AG09319 (cell line): ENCODE results near the gene NLRP3.
"Not testable (repeated sequence)": the region's sequence is repeated elsewhere in the genome, so short reads cannot be mapped to it uniquely, and the experiment has no call there.

Experiments used
- DNase-seq: peaks from one replicate; pipeline ENCODE4 v3.0.0-alpha.2; 2010; ENCODE audit warnings: low read depth; ENCODE audit errors: extremely low read depth
- CTCF ChIP-seq: IDR thresholded peaks from 2 replicates; pipeline ENCODE4 v1.5.1; 2011; ENCODE audit warnings: low read depth, mild to moderate bottlenecking, inconsistent platforms, low read length, moderate library complexity

The NLRP3 gene

GRCh38 chr1:247386217-247386616 lies 29.8 kb upstream of the NLRP3 start:
- TF ChIP-seq CTCF = no peak
- no peak for DNase-seq

GRCh38 chr1:247386687-247387086 lies 29.3 kb upstream of the NLRP3 start:
- TF ChIP-seq CTCF = no peak
- DNase-seq = no peak

- no peak for DNase-seq
- TF ChIP-seq CTCF = no peak
Observed at GRCh38 chr1:247387096-247387495, 28.9 kb upstream of the NLRP3 start.

GRCh38 chr1:247387565-247387964 lies 28.4 kb upstream of the NLRP3 start:
- no peak for DNase-seq
- TF ChIP-seq CTCF = no peak

GRCh38 chr1:247390116-247390791 lies 25.7 kb upstream of the NLRP3 start:
- peak; percentile 11 for DNase-seq
- peak; percentile 91 for TF ChIP-seq CTCF

GRCh38 chr1:247390996-247391395 lies 25.0 kb upstream of the NLRP3 start:
- DNase-seq = no peak

GRCh38 chr1:247392088-247392487 lies 23.9 kb upstream of the NLRP3 start:
- DNase-seq = no peak
- no peak for TF ChIP-seq CTCF

More at GRCh38 chr1:247390996-247391395, 25.0 kb upstream of the NLRP3 start:
- no peak for TF ChIP-seq CTCF

- not testable (repeated sequence) for DNase-seq
Observed at GRCh38 chr1:247395075-247395474, 20.9 kb upstream of the NLRP3 start.
